ACC112 (cell line): ENCODE measurements around the gene NID1.
"Not testable (repeated sequence)": the region's sequence is repeated elsewhere in the genome, so short reads cannot be mapped to it uniquely, and the experiment has no call there.

ENCODE experiments used
- H2AFZ ChIP-seq: fragments of 200-600 bp; sonication (generic); one replicate; pipeline ENCODE4 v1.6.0; 2017; ENCODE audit warnings: antibody characterized with exemption, low read length; ENCODE audit not compliant: unreplicated experiment
- H3K27ac ChIP-seq: fragments of 200-600 bp; sonication (generic); 2 replicates; pipeline ENCODE4 v1.5.1; 2014; ENCODE audit warnings: low read depth, mild to moderate bottlenecking, antibody characterized with exemption, low read length, moderate library complexity
- H3K27me3 ChIP-seq: fragments of 200-600 bp; sonication (generic); 2 replicates; pipeline ENCODE4 v1.6.1; 2014; ENCODE audit warnings: mild to moderate bottlenecking, antibody characterized with exemption, low read length, moderate library complexity, mixed read lengths; ENCODE audit not compliant: insufficient read depth
- H3K36me3 ChIP-seq: fragments of 200-600 bp; sonication (generic); 2 replicates; pipeline ENCODE4 v1.6.1; 2016; ENCODE audit warnings: mild to moderate bottlenecking, antibody characterized with exemption, low read length, moderate library complexity, mixed read lengths; ENCODE audit not compliant: insufficient read depth
- H3K4me1 ChIP-seq: fragments of 200-600 bp; sonication (generic); one replicate; pipeline ENCODE4 v1.6.1; 2016; ENCODE audit warnings: low read length, mixed read lengths; ENCODE audit not compliant: insufficient read depth, unreplicated experiment, control insufficient read depth
- H3K4me3 ChIP-seq: fragments of 200-600 bp; sonication (generic); 2 replicates; pipeline ENCODE4 v1.5.1; 2014; ENCODE audit warnings: mild to moderate bottlenecking, low read depth, low read length
- H3K79me2 ChIP-seq: fragments of 200-600 bp; sonication (generic); one replicate; pipeline ENCODE4 v1.6.0; 2016; ENCODE audit warnings: low read length; ENCODE audit not compliant: control insufficient read depth, unreplicated experiment, insufficient read depth

Gene NID1

DNA sequence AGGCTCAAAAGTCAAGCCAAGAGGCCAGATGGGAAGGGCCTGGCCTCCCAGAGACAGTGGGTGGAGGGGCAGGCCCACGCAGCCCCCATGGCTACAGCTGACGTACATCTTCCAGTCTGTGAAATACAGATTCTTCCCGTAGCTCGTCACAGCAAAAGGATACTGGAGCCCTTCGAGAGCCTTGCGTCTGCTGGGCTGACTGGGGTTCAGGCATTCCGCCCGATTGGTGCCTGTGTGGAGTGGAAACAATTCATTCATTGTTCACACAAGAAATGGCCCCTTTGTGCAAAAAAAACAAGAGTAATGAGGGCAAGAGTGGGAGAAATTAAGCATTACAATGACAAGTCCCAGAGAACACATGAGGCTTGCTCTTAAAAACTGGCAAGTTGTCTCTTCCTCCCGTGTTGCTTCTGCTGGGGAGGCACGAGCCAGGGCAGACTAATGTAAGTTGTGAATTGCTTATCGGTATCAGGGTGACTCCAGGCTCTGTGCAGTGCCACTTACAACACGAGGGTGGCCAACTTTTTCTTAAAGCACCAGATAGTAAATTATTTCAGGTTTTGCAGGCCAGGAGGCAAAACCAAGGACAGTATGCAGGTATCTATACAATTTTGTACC lies 85.1 kb downstream of the NID1 start:
- H3K27me3 ChIP-seq = no peaks in the 10 kb centered on the region
- no peak overlapping the region for H2AFZ ChIP-seq
- H3K36me3 ChIP-seq = peaks cover 58% of the 10 kb centered on the region

DNA sequence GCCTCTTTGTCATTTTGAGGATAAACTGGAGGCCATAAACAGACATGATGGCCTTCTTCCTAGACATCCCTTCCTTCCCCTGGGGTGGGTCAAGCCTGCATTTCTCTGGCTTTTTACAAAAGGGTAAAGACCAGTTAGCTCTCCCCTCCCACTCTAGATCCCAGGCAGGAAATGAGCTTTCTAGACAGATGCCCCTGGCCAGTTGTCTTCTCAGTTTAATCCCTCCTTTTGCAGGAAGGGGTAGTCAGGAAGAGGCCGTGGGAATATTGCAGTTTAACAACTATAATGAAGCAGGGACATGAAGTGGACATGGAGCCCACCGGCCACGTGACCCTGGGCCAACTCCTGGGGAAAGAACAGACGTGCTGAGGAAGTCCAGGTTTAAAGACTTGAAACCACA lies 85.7 kb downstream of the NID1 start:
- Histone ChIP-seq H3K27ac (no peak overlapping the region), H3K4me3 (no peak overlapping the region), H2AFZ (no peak overlapping the region), H3K4me1 (peaks cover 20% of the 10 kb centered on the region), H3K36me3 (peaks cover 58% of the 10 kb centered on the region), H3K27me3 (no peaks in the 10 kb centered on the region), H3K79me2 (no peaks in the 10 kb centered on the region)

More for the DNA sequence above, 85.1 kb downstream of the NID1 start:
- Histone ChIP-seq H3K4me1 (peaks cover 21% of the 10 kb centered on the region), H3K4me3 (no peak overlapping the region), H3K27ac (no peak overlapping the region), H3K79me2 (no peaks in the 10 kb centered on the region)

DNA sequence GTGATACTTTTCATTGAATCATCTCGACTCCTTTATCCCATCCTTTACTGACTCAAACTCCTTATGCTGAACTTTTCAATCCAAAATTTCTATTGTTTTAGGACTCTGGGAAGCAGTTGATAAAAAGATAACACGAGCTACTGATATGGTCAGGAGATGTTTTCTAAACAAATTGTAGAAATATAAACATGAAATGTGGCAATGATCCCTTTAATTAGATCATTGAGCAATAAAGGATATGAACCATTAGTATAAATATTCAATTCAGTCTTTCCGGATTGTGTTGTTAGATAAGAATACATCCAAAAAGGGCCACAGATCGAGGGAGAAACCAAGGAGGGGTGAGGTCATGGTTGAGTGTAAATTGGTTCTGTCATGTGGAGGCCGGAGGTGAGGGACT lies 88.4 kb downstream of the NID1 start:
- Histone ChIP-seq H3K79me2 (no peaks in the 10 kb centered on the region), H3K4me1 (peaks cover 15% of the 10 kb centered on the region), H3K27me3 (no peaks in the 10 kb centered on the region), H3K27ac (no peak overlapping the region), H3K36me3 (peaks cover 52% of the 10 kb centered on the region), H3K4me3 (no peak overlapping the region), H2AFZ (no peak overlapping the region)

DNA sequence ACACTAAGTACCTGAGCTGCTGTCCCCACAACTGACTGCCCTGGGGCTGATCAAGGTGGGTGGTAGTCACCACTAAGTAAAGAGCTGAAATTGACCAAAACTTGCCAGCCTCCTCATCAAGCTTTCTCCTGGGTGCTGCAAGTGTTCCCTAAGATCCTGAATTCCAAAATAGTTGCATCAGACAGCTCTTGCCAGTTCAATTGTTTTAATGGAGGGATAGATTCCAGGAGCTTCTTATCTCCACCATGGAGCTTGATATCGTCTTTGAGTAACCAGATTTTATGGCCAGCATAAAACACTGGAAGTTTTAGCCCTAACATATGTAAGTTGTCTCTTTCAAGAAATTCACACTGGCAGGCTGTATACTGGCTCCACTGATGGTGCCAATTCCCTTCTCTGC lies 90.3 kb downstream of the NID1 start:
- H3K4me1 ChIP-seq = peaks cover 21% of the 10 kb centered on the region
- no peak overlapping the region for H3K27ac ChIP-seq
- no peak overlapping the region for H3K4me3 ChIP-seq
- no peak overlapping the region for H2AFZ ChIP-seq
- H3K79me2 ChIP-seq = no peaks in the 10 kb centered on the region
- peaks cover 37% of the 10 kb centered on the region for H3K36me3 ChIP-seq
- no peaks in the 10 kb centered on the region for H3K27me3 ChIP-seq

DNA sequence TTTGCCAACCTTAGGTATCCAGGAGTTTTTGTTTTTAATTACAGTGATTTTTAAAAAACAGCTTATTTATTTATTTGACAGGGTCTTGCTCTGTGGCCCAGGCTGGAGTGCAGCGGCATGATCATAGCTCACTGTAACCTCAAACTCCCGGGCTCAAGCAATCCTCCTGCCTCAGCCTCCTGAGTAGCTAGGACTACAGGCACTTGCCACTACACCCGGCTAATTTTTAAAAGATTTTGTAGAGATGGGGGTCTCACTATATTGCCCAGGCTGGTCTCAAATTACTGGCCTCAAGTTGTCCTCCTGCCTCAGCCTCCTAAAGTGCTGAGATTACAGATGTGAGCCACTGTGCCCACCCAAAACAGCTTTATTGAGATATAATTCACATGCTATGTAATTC lies 92.2 kb downstream of the NID1 start:
- Histone ChIP-seq H3K4me1 (peaks cover 21% of the 10 kb centered on the region), H2AFZ (peak overlapping the region; percentile 75), H3K27ac (peak overlapping the region; percentile 93), H3K4me3 (peak overlapping the region; percentile 69), H3K36me3 (peaks cover 18% of the 10 kb centered on the region)
- not testable (repeated sequence) for H3K79me2 ChIP-seq, H3K27me3 ChIP-seq

DNA sequence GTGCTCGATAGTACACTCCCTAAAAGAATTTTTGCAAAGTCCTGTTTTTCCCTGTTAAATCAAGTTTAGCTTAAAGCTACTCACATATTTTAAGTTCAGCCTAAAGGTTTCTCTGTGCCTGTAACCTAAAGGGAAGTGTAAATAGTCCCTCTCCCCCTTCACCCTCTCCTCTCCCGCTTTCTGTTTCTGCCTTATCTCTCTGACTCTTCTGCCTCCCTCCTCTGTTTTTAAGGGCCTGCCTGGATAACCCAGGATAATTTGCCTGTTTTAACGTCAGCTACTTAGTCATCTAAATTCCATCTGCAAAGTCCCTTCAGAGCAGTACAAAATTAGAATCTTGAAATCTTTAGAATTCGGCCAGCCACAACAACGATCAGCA lies 92.6 kb downstream of the NID1 start:
- Histone ChIP-seq H2AFZ (peak overlapping the region; percentile 75), H3K4me1 (peaks cover 21% of the 10 kb centered on the region), H3K79me2 (no peaks in the 10 kb centered on the region), H3K4me3 (peak overlapping the region; percentile 69), H3K27ac (peak overlapping the region; percentile 93), H3K36me3 (peaks cover 14% of the 10 kb centered on the region), H3K27me3 (no peaks in the 10 kb centered on the region)

DNA sequence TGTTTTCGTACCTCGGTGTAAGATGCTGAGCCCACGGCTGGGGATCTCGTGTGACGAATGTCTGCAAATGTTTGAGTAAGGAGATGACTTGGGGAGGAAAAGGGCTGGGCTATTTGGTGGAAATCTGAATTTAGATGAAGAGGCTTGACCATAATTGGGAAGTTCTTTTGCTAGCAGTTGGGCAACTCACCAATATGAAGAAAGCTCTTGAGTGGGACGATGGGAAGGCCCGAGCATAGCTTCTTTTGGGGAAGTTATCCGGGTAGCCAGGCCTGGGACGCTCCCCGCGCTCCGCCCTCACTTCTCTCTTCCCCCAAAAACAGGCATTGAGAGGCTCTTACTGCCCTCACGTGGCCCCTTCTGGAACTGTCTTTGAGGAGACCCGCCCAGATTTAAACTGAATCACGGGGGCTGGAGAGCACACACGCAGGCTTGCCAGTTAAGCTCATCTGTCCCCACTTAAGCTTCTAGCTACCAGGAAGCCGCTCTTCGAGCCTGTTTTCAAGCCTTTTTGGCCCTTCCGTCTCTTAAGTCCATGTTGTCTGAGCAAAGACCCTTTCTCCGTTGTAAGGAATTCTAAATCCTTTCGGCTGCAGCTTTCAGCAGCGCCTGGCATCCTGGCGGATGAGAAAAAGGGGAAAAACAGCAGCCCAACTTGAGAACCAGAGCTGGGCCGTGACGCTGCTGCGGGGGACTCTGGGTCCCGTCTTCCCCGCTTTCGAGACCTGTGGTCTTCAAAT lies 93.1 kb downstream of the NID1 start:
- peaks cover 8% of the 10 kb centered on the region for H3K36me3 ChIP-seq
- H3K4me1 ChIP-seq = peaks cover 21% of the 10 kb centered on the region
- peak overlapping the region; percentile 69 for H3K4me3 ChIP-seq
- no peaks in the 10 kb centered on the region for H3K27me3 ChIP-seq
- no peaks in the 10 kb centered on the region for H3K79me2 ChIP-seq
- peak overlapping the region; percentile 93 for H3K27ac ChIP-seq
- peak overlapping the region; percentile 75 for H2AFZ ChIP-seq

DNA sequence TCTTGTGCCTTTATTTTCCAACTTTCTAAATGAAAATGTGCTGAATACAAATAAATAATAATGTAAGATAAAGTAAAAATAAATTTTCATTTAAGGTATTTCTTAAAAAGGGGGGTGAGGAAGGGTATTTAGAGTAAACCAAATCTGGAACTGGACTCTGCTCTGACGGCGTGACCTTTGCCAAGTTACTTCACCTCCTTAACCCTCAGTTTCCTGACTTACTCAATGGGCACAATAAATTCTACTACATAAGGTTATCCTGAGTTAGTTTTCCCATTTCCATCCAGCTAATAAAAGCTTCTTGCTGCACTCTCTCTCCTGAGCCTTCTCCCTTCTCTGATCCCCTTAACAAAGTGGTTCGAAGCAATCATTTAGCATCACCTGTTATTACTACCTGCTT lies 93.9 kb downstream of the NID1 start:
- Histone ChIP-seq H2AFZ (peak overlapping the region; percentile 52), H3K27me3 (no peaks in the 10 kb centered on the region), H3K4me1 (peaks cover 21% of the 10 kb centered on the region), H3K79me2 (no peaks in the 10 kb centered on the region), H3K4me3 (peak overlapping the region; percentile 69), H3K27ac (peak overlapping the region; percentile 93), H3K36me3 (peaks cover 1% of the 10 kb centered on the region; the same call in 1 of the 2 replicates)

DNA sequence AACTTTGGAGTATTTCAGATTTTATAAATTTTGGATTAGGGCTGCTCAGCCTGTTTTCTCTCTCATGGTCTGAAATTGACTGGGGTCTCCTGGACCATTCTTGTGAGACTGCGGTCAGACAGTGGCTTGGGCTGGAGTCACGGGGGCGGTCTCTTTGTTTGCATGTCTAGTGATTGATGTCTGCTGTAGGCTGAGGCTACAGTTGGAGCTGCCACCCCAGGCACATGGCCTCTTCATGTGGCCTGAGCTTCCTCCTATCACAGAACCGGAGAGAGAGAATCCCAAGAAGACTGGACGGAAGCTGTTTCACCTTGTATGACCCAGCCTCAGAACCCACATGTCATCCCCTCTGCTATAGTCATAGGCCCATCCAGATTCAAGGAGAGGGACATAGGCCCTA lies 96.1 kb downstream of the NID1 start:
- Histone ChIP-seq H3K27me3 (no peaks in the 10 kb centered on the region), H3K4me1 (peaks cover 13% of the 10 kb centered on the region), H2AFZ (no peak overlapping the region), H3K36me3 (no peaks in the 10 kb centered on the region), H3K79me2 (no peaks in the 10 kb centered on the region), H3K4me3 (no peak overlapping the region), H3K27ac (no peak overlapping the region)

DNA sequence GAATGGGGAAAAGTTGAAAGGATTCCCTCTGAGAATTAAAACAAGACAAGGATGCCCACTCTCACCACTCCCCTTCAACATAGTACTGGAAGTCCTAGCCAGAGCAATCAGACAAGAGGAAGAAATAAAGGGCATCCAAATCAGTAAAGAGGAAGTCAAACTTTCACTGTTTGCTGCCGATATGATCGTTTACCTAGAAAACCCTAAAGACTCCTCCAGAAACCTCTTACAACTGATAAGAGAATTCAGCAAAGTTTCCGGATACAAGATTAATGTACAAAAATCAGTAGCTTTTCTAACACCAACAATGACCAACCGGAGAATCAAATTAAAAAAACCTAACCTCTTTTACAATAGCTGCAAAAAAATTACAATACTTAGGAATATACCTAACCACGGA lies 98.8 kb downstream of the NID1 start:
- not testable (repeated sequence) for H3K36me3 ChIP-seq, H3K4me1 ChIP-seq, H3K79me2 ChIP-seq, H2AFZ ChIP-seq, H3K27ac ChIP-seq, H3K4me3 ChIP-seq, H3K27me3 ChIP-seq

DNA sequence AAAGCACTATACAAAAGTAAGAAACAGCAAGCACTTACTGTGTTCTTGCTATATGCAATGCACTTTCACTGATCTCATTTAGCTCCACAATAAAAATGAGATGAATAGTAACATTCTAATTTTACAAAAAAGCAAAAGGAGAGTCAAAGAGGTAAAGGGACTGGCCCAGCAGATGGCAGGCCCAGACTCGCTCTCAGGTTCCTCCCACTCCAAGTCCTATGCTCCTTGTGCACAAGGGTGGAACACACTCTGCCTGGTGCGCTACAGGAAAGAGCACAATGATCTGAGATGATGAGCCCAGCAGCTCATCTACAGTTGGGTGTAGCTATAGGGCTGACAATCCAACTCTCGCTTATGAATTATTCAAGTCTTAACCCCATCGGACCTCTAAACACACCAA lies 104.1 kb downstream of the NID1 start:
- Histone ChIP-seq H3K36me3 (no peaks in the 10 kb centered on the region), H3K79me2 (no peaks in the 10 kb centered on the region), H3K4me3 (no peak overlapping the region), H2AFZ (no peak overlapping the region), H3K27me3 (no peaks in the 10 kb centered on the region), H3K27ac (no peak overlapping the region), H3K4me1 (no peaks in the 10 kb centered on the region)
